Caco-2 (cell line): ENCODE data around the gene PRSS21. TPM values are rescaled to one million over a fixed set of nuclear protein-coding genes. Genes with fewer than 3 reads are reported as not detected.

Source experiments
- BruUV-seq: library from RNA; stranded (reverse); fragments of 400-500 nt; replicated peaks from 2 replicates; lab custom pipeline; 2021; lab: Mats Ljungman, UMichigan
- CTCF ChIA-PET: fragments of 300-600 bp; sonication (Branson Sonifier 250); formaldehyde crosslinking; loops from one replicate; lab custom pipeline; 2022; ENCODE audit warnings: antibody characterized with exemption; lab: Charles Lee
- POLR2A ChIA-PET: fragments of 300-600 bp; sonication (Branson Sonifier 250); formaldehyde crosslinking; loops from one replicate; lab custom pipeline; 2022; ENCODE audit warnings: antibody characterized with exemption; lab: Charles Lee
- DNase-seq, 2 experiments: peaks; one replicate each; pipeline versions ENCODE4 v3.0.0 to v3.0.0-alpha.2; 2020 to 2022
- H3K27me3 ChIP-seq: replicated peaks from 2 replicates; pipeline ENCODE4 v1.6.0; 2011; ENCODE audit warnings: low read length; ENCODE audit not compliant: control insufficient read depth, insufficient read depth
- H3K36me3 ChIP-seq: 2 replicates; pipeline ENCODE4 v1.5.1; 2011; ENCODE audit warnings: low read length; ENCODE audit not compliant: control insufficient read depth, insufficient read depth
- H3K4me1 ChIP-seq: fragments of 250-450 bp; sonication (Bioruptor Pico); 2 replicates; pipeline ENCODE4 v1.5.1; 2020; ENCODE audit warnings: mild to moderate bottlenecking
- H3K4me3 ChIP-seq: 2 replicates; pipeline ENCODE4 v1.5.1; 2011; ENCODE audit warnings: low read depth, mild to moderate bottlenecking, control low read depth, low read length
- H3K9me3 ChIP-seq: fragments of 250-450 bp; sonication (Bioruptor Pico); 2 replicates; pipeline ENCODE4 v1.5.1; 2020; ENCODE audit warnings: mild to moderate bottlenecking, moderate library complexity
- H3K27ac Mint-ChIP-seq: one replicate; pipeline ENCODE4 v1.8.0; 2022; ENCODE audit warnings: mixed read lengths; ENCODE audit not compliant: unreplicated experiment
- H3K27me3 Mint-ChIP-seq: one replicate; pipeline ENCODE4 v1.8.0; 2022; ENCODE audit warnings: mixed read lengths; ENCODE audit not compliant: insufficient read depth, unreplicated experiment
- H3K36me3 Mint-ChIP-seq: one replicate; pipeline ENCODE4 v1.8.0; 2022; ENCODE audit warnings: mild to moderate bottlenecking, mixed read lengths; ENCODE audit not compliant: insufficient read depth, unreplicated experiment
- H3K4me1 Mint-ChIP-seq: one replicate; pipeline ENCODE4 v1.8.0; 2022; ENCODE audit warnings: low read depth, mixed read lengths; ENCODE audit not compliant: unreplicated experiment
- H3K4me3 Mint-ChIP-seq: one replicate; pipeline ENCODE4 v1.8.0; 2022; ENCODE audit warnings: mild to moderate bottlenecking, moderate library complexity, mixed read lengths; ENCODE audit not compliant: unreplicated experiment
- H3K9me3 Mint-ChIP-seq: one replicate; pipeline ENCODE4 v1.8.0; 2022; ENCODE audit warnings: mixed read lengths; ENCODE audit not compliant: unreplicated experiment
- CTCF ChIP-seq, 2 experiments: fragments of 200-600 bp in 1 of 2; IDR thresholded peaks; 1 replicate in 1 of 2; 2 replicates in 1 of 2; pipeline versions ENCODE4 v1.5.1 to v1.8.0; 2011 to 2022; ENCODE audit warnings: antibody characterized with exemption in 1 of 2, control low read depth in 1 of 2, inconsistent platforms in 1 of 2, low read depth in 1 of 2, low read length in 1 of 2, mild to moderate bottlenecking in 1 of 2, moderate library complexity in 1 of 2; ENCODE audit not compliant: insufficient read depth in 1 of 2, severe bottlenecking in 1 of 2, unreplicated experiment in 1 of 2
- intact Hi-C: fragments of 100-400 bp; cut with micrococcal nuclease; formaldehyde crosslinking; loops from one replicate; pipeline ENCODE4 v1.10.0; 2022; ENCODE audit not compliant: unreplicated experiment
- total RNA-seq: library from RNA; stranded (reverse); gene quantifications from 2 replicates; pipeline ENCODE4 v1.2.3, GENCODE V29; 2022

PRSS21 gene
- total RNA-seq, 1 experiment from 2014 or later: not detected

DNA sequence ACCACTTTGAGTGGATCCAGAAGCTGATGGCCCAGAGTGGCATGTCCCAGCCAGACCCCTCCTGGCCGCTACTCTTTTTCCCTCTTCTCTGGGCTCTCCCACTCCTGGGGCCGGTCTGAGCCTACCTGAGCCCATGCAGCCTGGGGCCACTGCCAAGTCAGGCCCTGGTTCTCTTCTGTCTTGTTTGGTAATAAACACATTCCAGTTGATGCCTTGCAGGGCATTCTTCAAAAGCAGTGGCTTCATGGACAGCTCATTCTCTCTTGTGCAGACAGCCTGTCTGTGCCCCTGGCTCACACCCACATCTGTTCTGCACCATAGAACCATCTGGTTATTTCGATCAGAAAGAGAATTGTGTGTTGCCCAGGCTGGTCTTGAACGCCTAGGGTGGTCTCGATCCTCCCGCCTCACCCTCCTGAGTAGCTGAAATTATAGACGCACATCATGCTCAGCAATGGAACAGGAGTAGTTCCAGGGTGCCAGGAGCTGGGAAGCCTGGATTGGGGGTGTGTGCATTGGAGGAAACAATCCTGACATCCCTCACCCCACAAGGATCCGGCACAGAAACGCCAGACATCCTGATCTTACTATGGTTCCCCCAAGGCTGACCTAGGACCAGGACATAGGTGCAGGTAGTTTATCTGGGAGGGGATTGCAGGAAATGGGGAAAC, 4.6 kb downstream of the PRSS21 start:
- Mint-ChIP-seq H3K4me3 (no peak overlapping the region), H3K9me3 (no peaks in the 10 kb centered on the region), H3K27ac (no peak overlapping the region), H3K36me3 (no peaks in the 10 kb centered on the region), H3K4me1 (peaks cover 4% of the 10 kb centered on the region), H3K27me3 (no peaks in the 10 kb centered on the region)
- ChIA-PET POLR2A (no interaction called here), CTCF (interaction anchor here (0.5 to 0.6 kb wide), 2 partner anchors 38 to 61 kb away, joined by 3 to 4 read pairs; partner anchors contain the start of gene FLYWCH2)
- Histone ChIP-seq H3K36me3 (no peaks in the 10 kb centered on the region), H3K4me1 (no peaks in the 10 kb centered on the region), H3K4me3 (no peak overlapping the region), H3K27me3 (no peaks in the 10 kb centered on the region), H3K9me3 (no peaks in the 10 kb centered on the region)
- intact Hi-C loops: loop anchor here (2.0 kb wide), 1 partner anchor 39 kb away; no protein-coding TSS in a partner anchor
- no TSS peak for BruUV-seq
- DNase-seq: no peak
- no peak for TF ChIP-seq CTCF (IDR thresholded peaks at IDR 0.05; ENCODE audit: insufficient read depth in 1 of 2, low read depth in 1 of 2, low read length in 1 of 2, severe bottlenecking in 1 of 2, unreplicated experiment in 1 of 2)

- no peak for TF ChIP-seq CTCF (IDR thresholded peaks at IDR 0.05; ENCODE audit: insufficient read depth in 1 of 2, low read depth in 1 of 2, low read length in 1 of 2, severe bottlenecking in 1 of 2, unreplicated experiment in 1 of 2)
- Histone ChIP-seq H3K4me1 (no peaks in the 10 kb centered on the region), H3K9me3 (no peaks in the 10 kb centered on the region), H3K36me3 (no peaks in the 10 kb centered on the region), H3K4me3 (no peak overlapping the region), H3K27me3 (no peaks in the 10 kb centered on the region)
- H3K36me3 Mint-ChIP-seq: no peaks in the 10 kb centered on the region
- no peak overlapping the region for H3K4me3 Mint-ChIP-seq
- ChIA-PET CTCF (interaction anchor here (0.5 kb wide), 1 partner anchor 38 kb away, joined by 4 read pairs; no protein-coding TSS in a partner anchor), POLR2A (no interaction called here)
- H3K27ac Mint-ChIP-seq: no peak overlapping the region
- H3K27me3 Mint-ChIP-seq: no peaks in the 10 kb centered on the region
- H3K9me3 Mint-ChIP-seq: no peaks in the 10 kb centered on the region
- peaks cover 4% of the 10 kb centered on the region for H3K4me1 Mint-ChIP-seq
- no peak for DNase-seq
- intact Hi-C loops: loop anchor here (2.0 kb wide), 1 partner anchor 39 kb away; no protein-coding TSS in a partner anchor
- no TSS peak for BruUV-seq
Observed at GRCh38 chr16:2822158-2822495, 5.1 kb downstream of the PRSS21 start.

- Histone ChIP-seq H3K4me3 (no peak overlapping the region), H3K36me3 (no peaks in the 10 kb centered on the region), H3K9me3 (no peaks in the 10 kb centered on the region), H3K27me3 (no peaks in the 10 kb centered on the region), H3K4me1 (no peaks in the 10 kb centered on the region)
- Mint-ChIP-seq H3K27me3 (no peaks in the 10 kb centered on the region), H3K4me1 (peaks cover 4% of the 10 kb centered on the region), H3K4me3 (no peak overlapping the region), H3K36me3 (no peaks in the 10 kb centered on the region), H3K27ac (no peak overlapping the region), H3K9me3 (no peaks in the 10 kb centered on the region)
- intact Hi-C loops: loop anchor here (2.0 kb wide), 1 partner anchor 40 kb away; no protein-coding TSS in a partner anchor
- POLR2A ChIA-PET: no interaction called here
- no peak for TF ChIP-seq CTCF (IDR thresholded peaks at IDR 0.05; ENCODE audit: insufficient read depth in 1 of 2, low read depth in 1 of 2, low read length in 1 of 2, severe bottlenecking in 1 of 2, unreplicated experiment in 1 of 2)
- no TSS peak for BruUV-seq
- DNase-seq: no peak
- CTCF ChIA-PET: interaction anchor here (0.5 kb wide), 1 partner anchor 393 kb away, joined by 3 read pairs; the partner anchor contains the start of gene CCNF
Observed at GRCh38 chr16:2822496-2822895, 5.5 kb downstream of the PRSS21 start.
